SH-SY5Y (cell line): Measurements from ENCODE around the gene CLUH.

Source experiments
- GATA2 ChIP-seq: IDR thresholded peaks from 2 replicates; pipeline ENCODE4 v1.6.1; 2011; ENCODE audit warnings: mild to moderate bottlenecking, low read depth, low read length
- GATA3 ChIP-seq: IDR thresholded peaks from 2 replicates; pipeline ENCODE4 v1.6.1; 2011; ENCODE audit warnings: low read depth, mild to moderate bottlenecking, low read length, moderate library complexity

CLUH gene

DNA sequence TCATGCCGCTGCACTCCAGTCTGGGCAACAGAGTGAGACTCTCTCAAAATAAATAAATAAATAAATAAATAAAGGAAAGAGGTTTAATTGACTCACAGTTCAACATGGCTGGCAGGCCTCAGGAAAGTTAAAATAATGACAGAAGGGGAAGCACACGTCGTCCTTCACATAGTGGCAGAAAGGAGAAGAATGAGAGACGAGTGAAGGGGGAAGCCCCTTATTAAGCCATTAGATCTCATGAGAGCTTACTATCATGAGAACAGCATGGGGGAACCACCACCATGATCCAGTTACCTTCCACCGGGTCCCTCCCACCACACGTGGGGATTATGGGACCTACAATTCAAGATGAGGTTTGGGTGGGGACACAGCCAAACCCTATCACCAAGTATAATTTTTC is 63.6 kb downstream of the CLUH start:
- no peak for TF ChIP-seq GATA2
- TF ChIP-seq GATA3, result no peak

DNA sequence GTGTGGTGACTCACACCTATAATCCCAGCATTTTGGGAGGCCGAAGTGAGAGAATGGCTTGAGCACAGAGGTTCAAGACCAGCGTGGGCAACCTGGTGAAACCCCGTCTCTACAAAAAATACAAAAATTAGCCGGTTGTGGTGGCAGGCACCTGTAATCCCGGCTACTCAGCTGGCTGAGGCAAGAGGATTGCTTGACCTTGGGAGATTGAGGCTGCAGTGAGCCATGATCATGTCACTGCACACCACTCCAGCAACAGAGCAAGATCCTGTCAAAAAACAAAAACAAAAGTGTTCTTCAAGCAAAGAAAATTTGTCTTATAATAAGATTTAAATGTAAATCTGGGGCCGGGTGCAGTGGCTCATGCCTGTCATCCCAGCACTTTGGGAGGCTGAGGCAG is 66.6 kb downstream of the CLUH start:
- TF ChIP-seq GATA3 (no peak), GATA2 (no peak)
